Renal cortical epithelial cell (primary cell): Measurements from ENCODE around the gene GJA3. TPM values are rescaled to one million over a fixed set of nuclear protein-coding genes. Genes with fewer than 3 reads are reported as not detected.

Experiments used
- DNase-seq: peaks from one replicate; pipeline ENCODE4 v3.0.0-alpha.2; 2011; ENCODE audit warnings: low read depth
- total RNA-seq: library from RNA; depleted of rRNA; stranded (reverse); fragments of >200 nt; gene quantifications from 2 replicates; pipeline ENCODE4 v1.2.3, GENCODE V29; 2014

Gene GJA3
- total RNA-seq, 1 donor from 2014 or later, result 0.05 TPM

- no peak for DNase-seq
Measured at GRCh38 chr13:20128459-20128931, 32.4 kb downstream of the GJA3 start.

GRCh38 chr13:20127562-20128458, 33.0 kb downstream of the GJA3 start:
- DNase-seq, result peak; percentile 7

DNA sequence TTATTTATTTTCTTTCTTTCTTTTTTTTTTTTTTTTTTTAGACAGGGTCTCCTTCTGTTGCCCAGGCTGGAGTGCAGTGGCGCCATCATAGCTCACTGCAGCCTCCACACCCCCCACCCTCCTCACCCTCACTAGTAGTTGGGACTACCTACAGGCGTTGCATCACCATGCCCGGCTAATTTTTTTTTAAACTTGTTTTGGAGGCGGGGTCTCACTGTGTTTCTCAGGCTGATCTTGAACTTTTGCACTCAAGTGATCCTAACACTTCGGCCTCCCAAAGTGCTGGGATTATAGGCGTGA, 33.6 kb downstream of the GJA3 start:
- peak; percentile 29 for DNase-seq

DNA sequence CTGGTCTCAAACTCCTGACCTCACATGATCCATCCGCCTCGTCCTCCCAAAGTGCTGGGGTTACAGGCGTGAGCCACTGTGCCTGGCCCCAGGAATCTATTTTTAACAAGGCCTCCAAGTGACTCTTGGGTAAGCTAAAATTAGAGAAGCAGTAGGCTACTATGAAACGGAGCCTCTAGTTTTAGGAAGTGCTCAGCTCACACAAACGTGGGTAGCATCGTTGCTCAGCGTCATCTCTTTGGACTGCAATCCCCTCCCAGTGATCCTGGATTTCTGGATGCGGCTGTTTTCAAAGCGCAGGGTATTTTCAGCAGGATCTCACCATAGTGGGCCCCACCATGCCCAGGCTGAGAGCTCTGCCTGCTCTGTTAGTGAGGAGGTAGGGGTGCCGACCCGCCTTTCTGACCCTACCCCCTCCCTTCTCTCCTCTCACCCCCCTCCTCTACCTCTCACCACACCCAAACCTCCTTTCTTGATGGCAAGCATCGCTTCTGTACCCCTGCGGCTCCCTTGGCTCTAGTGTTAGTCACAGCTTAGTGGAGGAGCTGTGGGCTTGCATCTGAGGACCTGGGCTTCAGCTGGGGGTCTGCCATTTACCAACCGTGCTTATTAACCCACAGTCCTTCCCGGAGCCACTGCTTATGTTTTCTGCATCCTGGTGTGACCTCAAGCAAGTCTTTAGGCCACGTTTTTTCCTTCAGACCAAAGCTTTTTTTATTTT, 34.2 kb downstream of the GJA3 start:
- no peak for DNase-seq

DNA sequence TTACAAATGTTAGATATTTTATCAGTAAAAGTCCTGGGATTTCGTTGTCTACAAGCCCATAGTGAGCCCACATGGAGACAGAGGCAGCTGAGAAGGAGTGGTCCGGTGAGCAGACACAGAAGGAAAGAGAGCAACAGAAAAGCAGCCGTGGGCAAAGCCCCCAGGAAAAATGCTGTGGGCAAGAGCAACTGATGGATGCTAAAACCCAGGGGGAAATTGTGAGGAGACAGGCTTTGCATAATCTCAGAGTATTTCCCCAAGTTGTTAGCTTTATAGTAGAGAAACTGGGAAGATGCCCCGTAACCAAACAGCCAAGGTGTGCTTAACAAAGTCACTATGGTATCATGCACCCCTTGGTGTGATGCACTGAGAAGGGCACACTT, 35.1 kb downstream of the GJA3 start:
- no peak for DNase-seq

DNA sequence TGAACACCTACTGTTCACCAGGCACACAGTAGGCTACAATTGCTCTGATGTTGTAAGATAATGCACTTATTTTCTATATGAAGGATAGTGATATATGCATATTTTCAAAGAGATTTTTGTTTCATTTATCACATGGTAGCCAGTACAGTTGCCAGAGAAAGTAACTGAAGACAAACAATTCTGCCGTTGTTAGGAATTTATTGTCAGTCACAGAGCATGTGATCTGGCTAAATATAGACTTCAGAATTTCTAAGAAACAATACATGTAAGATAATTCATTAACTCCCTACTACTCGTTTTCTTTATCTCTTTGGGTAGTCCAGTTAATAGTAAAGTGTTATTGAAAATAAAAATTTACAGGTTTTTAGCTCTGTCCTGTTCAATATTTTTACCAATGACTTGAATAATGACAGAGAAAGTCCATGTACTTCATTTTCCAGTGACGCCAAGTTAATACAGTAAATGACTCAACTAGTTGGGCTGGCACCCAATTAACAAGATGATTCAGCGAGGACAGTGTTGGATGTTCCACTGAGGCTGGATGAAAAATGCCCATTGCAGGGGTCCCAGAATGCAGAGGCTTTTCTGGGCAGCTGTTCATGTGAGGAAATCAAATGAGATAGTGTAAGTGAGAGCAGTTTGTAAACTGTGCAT, 35.6 kb downstream of the GJA3 start:
- DNase-seq, result peak; percentile 63

DNA sequence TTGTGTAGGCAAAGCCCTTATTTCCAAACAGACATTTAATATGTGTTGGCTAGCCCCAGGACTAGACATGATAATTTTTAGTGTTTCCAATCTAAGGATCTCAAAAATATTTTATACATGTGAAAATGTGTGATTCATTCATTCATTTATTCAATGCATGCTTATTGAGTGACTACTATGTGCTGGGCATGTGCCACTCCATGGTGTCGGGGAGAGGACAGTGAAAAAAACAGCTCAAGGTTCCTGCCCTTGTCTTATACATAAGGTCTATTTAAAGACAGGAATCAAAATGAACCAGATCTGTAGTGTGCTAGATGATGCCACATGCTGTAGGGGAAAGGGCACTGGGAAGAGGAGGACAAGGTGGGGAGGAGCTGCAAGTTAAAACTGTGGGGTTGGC, 36.5 kb downstream of the GJA3 start:
- DNase-seq, result no peak

DNA sequence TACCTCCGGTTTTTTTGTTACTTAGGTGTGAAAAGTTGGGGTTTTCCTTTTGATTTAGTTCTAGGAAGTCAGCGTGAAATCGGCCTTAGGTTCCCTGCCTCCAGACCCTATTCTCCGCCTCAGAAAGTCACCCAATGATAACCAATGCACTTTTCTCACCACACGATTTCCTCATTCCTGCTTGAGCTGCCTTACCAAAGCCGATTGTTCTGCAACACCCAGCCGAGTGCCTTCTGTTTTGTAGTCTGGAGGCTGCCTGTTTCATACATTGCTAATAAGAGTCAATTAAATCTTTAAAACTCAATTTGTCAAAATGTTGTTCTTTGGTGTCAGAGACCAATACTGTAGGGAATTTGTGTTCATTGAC, 39.7 kb downstream of the GJA3 start:
- peak; percentile 59 for DNase-seq

- no peak for DNase-seq
Measured at GRCh38 chr13:20119960-20120359, 40.9 kb downstream of the GJA3 start.

- DNase-seq, result no peak
Measured at GRCh38 chr13:20118268-20119140, 42.3 kb downstream of the GJA3 start.

DNA sequence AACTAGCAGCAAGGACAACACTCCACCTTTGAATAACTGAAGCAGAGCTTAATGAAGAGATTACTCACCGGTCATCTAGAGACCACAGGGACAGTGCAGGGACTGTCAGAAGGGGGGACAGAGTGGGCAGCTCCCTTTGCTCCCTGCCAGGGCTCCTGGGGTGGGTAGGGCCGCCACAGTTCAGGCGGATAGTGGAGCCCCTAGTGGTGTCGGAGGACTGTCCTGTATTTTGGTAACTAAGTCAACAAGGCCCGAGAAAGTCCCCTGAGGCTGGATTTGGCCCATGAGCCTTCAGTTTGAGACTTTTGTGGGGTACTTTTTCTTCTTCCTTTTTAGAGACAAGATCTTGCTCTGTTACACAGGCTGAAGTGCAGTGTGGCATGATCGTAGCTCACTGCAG, 44.6 kb downstream of the GJA3 start:
- DNase-seq, result no peak

- no peak for DNase-seq
Measured at GRCh38 chr13:20114066-20114610, 46.7 kb downstream of the GJA3 start.

DNA sequence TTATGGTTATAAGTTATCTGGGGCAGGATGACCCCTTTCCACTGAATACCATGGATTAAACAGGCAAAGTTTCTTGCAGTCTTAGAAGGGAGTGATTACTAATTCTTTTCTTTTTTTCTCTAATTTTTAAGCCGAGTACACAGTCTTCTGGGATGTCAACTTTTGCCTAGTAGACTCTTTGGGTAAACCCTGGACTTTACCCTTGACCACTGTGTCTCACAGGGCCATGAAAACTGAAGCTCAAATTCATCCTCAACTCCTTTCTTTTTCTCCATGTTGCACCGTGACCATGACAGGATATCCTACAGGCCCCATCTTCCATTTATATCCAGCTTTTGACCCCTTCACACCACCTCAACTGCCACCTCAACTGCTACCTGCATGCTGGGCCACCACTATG, 51.8 kb downstream of the GJA3 start:
- no peak for DNase-seq

DNA sequence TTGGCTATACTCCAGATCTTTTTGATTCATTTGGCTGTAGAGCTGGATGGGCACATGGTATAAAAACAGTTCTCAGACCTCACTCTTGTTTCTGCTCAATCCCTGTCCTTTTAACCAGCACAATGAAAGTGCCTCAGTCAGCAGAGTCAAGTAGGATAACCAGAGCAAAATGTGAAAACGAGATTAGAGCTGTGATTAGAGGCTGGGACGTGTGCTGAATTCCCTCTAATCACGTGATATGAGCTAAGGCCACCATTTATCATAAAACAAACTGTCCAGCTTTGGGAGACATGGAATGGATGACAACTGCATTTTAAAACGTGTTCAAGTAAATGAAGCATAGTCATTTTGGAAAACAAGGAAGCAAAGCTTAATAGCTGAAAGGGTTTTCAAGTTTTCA, 54.1 kb downstream of the GJA3 start:
- no peak for DNase-seq

GRCh38 chr13:20105161-20105689, 55.6 kb downstream of the GJA3 start:
- DNase-seq, result no peak

DNA sequence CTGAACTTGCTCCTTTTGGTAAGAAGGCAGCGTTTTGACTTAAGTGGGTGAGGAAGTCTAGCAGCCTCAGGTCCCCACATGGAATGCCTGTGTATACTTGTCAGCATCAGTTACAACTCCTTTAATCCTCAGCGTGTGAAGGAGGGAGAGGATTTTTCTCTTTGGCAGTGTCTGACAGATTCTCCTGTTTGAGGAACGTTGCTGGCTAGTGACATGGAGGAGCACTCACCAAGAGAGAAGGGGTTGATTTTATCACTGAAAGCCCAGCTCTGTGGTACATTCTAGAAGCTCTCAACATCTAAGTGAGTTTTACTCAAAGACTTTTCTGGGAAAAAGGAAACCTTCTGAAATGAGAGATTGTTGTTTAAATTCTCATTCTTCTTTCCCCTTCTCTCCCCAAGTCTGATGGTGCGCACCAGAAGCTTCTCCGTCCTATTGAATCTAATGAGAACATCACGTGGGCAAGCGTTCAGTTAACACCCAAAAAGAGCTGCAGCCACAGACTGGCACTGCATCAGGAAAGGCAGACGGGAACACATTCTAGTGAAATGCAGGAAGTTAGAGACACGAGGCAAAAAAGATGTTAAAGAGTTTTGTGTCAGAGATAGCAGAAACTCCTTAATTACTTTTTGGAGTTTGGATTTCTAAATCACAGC, 58.2 kb downstream of the GJA3 start:
- no peak for DNase-seq

DNA sequence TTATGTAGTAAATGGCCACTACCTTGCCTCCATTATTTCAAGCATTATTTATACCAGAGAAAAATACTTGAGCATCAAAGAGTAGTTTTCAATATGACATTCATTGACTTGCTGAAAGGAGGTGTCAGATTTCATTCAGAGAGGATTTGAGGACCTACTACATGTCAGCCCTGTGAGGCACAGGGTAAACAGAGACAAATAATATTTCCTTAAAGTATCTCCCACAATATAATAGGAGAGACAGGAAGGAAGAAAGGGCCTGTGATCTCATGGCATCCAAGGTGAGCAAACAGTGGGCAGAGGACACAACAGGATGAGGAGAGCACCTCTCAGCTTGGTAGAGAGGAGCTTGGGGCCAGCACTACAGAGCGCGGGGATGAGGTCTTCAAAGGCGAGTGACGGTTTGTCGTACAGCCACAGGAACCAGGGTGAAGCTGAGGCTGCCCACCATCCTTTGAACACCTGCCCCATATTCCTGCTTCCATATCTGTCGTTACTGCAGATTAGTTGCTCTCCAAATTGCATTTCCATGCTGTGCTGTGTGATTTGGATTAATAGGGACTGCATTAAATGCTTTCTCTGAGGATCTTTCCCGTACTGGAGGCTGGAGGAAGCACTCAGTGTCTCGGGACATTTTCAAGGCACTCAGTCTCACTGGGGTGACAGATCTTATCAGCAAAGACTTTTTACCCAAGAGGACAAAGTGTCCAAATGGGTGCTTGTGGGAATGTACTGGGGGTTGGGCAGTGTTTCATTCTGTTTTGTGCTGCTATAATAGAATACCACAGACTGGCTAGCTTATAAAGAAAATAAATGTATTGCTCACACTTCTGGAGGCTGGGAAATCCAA, 59.2 kb downstream of the GJA3 start:
- no peak for DNase-seq

DNA sequence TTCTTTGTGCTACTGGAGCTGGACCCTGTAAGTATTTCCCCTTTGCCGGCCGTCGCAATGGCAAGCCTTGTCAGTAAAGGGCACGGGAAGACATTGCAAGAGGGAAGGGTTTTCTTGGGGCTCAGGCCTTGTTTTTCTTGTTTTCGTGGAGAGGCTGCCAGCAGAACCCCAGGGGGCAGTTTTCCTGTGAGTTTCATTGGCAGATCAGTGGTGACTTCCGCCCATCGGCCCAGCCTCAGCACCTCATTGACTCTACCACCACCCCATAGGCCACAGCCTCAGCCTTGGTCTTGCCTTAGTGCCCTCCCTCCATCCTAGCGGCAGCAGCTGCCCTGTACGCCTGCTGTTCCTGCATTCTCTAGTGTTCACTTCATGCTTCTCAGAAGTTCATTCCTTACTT, 61.5 kb downstream of the GJA3 start:
- DNase-seq, result no peak

DNA sequence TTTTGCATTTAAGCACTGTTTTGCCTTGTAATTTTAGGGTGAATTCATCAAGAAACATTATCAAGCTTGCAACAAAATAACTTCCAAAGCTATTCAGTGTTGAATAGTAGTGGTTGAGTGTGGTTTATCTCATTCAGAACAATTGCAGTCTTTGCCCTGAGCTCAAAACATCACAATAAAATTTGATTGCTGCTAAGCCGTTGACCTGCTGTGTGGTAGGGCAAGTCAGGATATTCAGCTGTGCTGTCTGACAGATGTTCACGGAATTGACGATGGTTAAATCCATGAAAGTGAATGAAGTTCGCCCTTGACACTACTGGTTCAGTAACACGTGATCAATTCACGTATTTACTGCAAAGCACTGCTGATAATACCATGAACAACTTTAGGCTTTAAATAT, 66.9 kb downstream of the GJA3 start:
- no peak for DNase-seq

- no peak for DNase-seq
Measured at GRCh38 chr13:20090349-20090748, 70.5 kb downstream of the GJA3 start.
